HG03103 (cell line): ENCODE measurements around the gene CNKSR3.

Experiments
- ATAC-seq: cut with Tn5 transposase; IDR thresholded peaks from one replicate; pipeline ENCODE4 v1.9.1; 2021; ENCODE audit warnings: low read depth; ENCODE audit not compliant: unreplicated experiment

Gene CNKSR3

DNA sequence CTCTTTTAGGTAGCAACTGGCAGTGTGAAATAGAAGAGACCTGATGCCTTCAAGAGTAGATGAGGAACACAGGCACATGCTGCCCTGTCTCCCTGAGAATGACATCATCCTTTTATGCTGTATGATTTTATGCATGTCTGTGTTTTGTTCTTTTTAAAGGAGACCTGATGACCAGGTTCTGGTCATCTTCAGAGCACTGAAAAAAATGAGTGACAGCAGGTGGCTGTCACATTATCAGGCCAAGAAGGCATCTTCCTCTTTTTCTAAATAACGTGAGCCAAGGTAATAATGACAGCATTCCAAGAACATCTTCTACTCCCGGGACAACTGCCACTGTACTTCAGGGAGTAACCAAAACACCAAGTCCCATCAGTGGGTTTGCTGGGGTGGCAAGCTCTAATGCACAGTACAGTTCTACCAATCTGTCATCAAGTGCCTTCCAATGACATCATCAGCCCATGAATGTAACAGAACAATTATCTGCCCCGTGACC is 28.9 kb downstream of the CNKSR3 start:
- ATAC-seq = no peak

DNA sequence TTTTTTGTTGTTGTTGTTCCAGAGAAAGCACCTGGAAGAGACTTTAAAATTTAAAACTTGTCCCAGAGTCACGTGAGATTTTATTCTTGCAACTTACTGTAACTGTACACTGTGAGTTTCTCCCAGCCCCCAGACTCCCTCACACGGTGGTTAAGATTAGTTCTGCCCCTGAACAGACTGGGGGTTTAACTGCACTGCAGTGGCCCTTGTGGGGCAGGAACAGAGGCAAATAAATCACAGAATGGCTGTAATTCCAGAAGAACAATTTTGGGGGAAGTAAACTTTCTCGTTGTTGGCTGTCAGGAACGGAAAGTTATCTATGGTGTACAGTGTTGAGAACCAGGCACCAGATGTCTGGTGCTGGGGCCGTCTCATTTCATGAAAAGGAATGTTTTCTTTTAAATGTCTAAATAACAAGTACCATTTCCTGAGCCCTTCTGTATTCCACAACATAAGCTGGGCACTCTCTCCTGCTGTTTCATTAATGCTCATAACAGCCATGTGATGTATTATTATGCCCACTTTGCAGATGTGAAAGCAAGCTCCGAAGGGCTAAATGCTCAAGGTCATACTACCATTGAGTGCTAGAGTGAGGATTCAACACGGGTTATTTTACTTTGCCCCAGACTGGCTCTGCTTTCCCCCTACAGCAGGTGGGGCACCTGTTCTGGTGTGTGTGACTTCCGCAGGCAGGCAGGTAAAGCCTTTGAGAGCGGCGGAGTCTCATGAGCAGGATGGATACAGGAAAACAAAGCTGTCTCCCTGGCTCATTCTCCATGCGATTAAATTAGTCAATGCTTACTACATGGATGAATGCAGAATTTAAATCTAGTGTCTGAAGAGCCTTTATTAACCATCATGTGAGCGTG is 30.5 kb downstream of the CNKSR3 start:
- ATAC-seq = no peak

DNA sequence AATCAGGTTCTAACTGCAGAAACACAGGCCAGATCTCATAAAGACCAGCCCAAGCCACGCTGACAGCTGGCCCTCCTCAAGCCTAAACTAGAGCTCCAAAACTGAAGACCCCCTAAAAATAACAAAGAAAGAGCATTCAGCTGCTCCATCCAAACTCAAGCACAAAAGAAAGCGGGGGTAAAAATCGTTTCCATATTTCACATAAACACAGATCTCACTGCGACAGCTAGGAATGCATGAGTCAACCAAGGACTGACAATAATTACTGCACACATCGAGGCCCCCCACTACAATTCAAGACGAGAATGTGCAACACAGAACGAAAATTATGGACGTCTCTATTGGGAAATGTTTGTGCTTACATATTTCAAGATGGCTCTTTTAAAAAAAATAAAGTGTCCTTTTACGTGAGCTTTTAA is 31.1 kb downstream of the CNKSR3 start:
- no peak for ATAC-seq

DNA sequence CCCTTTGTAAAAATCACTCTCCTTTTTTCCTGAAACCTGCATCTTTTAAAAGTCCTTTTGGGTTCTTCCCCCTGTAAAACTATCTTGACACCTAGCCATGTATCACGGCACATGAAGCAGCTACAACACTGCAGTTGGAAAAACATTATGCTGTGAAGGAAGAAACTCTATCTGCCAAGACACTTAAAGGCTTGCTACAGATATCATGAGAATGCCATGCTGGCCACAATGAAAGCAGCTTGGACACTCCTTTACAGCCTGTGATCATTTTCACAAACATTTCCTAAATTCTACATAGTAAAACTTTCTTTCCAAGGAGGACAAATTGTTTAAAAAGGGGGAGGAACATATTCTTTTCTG is 31.8 kb downstream of the CNKSR3 start:
- no peak for ATAC-seq

DNA sequence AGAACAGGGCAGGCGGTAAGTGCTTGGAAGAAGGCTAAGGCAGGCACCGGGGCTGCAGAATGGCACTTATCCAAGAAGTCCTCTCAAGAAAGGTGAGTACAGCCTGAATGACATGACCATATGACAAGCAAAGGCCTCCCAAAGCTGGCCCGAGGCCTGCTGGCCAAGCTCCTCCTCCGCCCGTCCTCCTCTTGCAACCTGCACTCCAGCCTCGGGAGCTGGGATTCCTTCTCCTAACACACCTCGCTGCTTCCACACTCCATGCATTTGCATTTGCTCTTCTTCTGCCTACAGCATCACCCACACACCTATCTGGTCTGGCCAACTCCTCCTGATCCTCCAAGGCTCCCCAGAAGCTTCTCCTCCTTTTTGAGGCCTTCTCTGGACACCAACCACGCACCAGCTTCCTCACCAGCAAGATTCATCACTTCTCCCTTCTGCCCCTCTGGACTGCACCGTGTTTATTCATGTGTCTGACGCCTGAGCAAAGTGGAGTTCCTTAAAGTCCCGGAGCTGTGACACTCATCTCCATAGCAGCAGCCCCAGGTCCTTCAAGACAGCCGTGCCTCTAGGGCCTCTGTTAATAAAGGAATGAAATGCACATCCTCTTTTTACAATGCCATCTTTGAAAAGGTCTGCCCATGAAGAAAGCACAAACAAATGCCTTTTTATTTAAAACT is 32.3 kb downstream of the CNKSR3 start:
- ATAC-seq = no peak

DNA sequence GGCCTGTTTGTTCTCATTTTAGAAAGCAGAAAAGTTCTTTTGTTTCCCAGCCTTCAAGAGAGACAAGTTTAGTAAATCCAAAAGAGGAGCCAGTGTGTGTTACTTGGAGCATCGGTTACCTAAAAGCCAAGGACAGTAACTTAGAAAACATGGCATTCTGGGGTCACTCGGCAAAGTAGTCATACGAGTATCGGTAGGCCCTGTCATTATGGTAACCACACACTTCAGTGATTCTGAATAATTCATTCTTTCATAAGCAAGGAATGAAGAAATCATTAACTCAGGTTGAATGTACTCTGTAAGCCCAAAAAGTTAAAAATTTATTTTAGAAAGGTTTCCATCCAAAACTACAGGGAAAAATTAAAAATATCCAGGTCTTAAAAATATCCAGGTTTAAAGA is 34.0 kb downstream of the CNKSR3 start:
- ATAC-seq = no peak

DNA sequence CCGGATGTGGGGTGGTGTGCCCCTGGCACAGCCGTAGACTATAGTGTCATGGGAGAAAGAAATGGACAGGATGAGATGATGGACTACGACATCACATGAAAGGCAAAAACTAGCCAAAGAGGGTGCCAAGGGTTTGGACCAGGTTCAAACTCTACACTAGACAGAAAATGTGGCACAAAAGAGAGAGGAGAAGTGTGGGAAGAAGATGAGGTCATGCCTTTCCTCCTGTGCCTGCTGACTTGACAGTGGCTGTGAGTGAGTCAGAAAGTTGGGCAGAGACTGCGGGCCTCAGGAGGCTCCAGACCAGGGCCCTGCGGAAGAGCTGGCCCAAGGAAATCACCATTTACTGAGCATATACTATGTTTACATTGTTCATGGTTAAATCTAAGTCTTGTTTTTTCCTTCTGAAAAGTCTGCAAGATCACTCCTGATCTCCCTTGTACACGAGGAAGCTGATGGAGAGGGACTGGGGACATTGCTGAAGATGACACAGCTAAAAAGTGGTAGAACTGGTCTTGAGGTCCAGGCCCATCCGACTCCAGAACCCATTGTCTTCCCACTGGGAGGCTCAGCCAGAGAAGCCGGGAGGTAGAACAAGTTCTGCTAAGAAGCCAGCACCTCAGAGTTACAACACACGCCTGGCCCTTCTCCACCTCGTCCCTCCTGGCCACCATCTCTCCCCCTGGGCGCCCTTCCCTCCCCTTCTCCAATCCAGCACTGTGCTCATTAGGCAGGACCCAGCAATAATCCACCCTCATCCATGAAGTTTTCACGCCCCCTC is 35.6 kb downstream of the CNKSR3 start:
- no peak for ATAC-seq

DNA sequence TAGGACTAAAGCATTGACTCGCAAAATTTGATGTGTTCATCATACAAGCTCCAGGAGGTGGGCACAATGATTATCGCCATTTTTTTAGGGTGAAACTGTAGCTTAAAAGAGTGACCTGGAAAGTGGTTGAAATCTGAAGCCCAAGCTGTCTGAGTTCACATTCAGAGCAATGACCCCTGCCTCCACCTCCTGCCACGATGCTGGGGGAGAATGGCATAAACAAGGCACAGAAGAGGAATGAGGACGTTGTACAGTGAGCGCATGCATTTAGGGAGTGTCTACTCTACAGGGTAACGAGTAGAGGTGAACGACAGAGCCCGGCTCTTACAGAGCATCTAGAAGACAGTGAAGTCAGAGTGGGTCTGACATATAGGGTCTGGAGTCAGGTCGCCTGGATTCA is 37.2 kb downstream of the CNKSR3 start:
- ATAC-seq = no peak

DNA sequence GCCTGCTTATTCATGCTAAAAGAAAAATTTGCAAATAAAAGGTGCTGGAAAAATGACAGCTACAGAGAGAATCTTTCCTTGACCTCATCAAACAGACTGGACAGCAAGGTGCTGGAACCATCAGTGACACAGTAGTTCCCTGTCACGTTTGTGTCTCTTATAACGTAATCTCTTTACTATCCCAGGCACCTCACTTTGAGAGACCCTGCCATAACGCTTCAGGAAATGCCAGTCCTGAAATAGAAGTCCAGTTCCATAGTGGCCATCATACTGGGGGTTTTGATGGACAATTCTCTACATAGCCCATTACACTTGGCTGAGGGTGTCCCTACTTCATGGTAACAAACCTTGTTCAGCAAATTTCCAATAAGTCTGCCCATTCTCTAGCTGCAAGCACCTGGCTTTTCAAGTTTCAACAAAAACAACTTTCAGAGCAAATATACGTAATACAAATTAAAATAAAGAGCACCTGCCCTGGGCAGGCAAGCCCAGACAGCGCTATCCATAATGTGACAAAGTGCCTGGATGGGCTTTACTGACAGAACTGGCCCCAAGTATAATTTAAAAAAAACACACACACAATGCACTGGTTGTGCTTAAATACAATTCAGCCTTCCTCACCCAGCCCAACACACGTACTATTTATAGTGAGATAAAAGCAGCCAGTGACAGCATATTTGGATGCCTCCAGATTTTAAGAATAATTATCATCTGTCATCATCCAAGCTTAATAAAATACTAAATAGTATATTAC is 38.7 kb downstream of the CNKSR3 start:
- ATAC-seq = no peak

DNA sequence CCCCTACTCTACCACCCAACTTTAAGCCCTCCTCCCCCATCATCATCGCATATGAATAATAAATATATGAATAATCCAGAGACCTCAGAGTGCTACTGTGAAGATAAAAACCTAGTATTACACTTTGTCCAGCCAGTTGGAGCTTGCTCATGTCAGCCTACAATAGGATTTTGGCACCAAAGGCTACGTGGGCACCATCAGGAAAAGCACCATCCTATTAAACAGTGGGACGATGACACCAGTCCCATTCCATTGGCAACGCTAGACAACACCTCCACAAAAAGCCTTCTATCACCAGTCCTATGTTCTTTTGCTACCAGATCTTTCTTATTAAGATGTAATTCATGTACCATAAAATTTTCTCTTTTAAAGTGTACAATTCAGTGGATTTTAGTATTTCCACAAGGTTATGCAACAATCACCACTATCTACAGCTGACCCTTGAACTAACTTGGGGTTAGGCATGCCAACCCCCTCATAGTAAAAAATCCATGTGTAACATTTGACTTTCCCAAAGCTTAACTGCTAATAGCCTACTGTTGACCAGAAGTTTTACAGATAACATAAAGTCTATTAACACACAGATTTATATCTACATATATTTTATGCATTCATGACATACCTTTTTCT is 41.1 kb downstream of the CNKSR3 start:
- ATAC-seq = no peak

DNA sequence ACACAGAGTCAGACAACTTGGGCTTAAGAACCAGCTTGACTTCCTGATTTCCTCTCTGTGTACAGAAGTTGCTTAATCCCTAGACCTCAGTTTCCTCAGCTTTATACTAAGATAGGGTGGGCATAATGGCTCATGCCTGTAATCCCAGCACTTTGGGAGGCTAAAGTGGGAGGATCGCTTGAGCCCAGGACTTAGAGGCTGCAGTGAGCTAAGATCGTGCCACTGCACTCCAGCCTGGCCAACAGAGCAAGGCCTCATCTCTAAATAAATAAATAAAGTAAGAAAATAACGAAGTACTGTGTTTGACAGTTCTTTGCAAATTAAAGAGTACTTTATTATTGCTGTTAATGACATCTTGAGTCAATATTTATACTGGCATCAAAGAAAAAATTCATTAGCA is 41.7 kb downstream of the CNKSR3 start:
- ATAC-seq = no peak

DNA sequence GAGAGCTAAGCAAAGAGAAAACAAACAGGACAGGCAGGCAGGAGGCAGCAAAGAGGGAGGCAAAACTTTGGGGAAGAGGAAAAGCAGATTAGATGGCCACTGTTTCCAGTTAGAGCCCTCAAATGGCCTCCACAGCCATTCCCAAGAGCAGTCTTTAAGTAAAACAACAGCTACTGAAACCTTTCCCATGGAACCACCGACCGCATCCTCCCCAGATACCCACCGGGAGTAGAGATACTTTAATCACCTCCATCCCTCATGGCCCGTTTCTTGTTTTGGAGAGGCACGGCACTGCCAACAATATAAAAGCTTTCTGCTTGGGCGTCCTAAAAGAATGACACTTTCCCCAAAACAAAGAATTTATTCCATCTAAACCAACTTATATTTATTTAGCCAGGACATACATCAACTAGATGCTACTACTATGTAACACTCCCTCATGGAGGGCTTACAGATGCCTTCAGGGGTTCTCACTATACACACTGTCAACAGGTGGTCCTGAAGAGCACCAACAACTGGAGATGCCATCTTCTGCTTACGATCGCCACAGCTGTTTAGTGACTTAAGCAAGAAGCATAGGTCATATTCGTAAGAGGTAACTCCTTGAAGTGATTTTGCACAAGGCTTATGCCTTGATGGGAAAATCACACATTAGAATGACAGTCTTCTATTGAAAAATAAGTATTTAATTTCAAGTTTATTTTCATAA is 43.4 kb downstream of the CNKSR3 start:
- no peak for ATAC-seq

DNA sequence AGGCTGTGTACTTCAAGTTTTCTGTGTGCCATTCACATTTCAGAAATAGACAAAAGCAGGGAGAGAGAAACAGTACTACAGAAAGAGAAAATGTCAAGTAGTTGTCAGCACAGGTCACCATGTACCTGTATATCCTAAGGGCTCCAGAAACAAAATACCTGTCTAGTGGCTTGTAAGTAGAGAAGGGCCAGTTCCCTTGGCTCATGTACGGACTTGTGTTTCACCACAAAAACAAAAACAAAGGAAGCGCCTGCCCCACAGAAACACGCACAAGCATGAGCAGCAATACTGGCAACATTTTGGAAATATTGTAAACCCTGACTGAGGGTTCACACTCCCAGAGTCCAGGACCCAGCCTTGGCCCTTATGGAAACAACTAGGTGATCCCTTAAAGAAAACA is 44.3 kb downstream of the CNKSR3 start:
- no peak for ATAC-seq

DNA sequence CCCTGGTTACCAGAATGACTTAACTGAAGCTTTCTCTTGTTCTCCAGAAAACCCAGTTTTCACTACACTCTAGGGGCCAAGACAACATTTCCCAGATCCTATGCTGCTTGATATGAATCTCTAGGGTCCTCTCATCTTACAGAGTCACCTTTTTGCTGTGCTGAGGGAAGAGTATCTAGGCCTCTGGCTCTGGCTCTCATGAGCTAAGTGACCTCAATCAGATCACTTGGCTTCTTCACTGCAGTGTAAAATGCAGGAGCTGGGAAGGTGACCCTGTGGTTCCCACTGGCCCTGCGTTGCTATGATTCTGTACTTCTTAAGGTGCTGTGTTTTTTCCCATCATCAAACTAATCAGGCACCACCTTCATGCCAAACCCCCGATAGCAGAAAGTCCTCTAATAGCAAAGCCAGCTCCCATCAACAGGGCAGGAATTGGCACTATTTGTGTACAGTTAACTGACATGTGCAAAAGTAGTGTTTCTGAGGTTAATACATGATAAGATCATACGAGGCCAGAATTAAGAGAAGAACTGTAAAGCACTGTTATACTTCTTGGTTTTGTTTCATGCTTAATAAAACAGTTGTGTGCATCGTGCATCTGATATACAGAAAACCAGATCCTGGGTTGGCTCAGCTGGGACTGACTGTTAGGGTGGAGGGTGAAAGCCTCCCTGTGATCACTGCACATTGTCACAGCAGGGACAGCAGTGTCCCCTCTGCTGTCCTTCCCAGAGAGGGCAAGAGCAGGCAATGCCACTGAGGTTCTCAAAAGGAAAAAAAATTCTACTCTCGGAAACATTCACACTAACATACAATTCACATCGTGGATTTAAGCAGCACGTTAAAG is 46.7 kb downstream of the CNKSR3 start:
- no peak for ATAC-seq

DNA sequence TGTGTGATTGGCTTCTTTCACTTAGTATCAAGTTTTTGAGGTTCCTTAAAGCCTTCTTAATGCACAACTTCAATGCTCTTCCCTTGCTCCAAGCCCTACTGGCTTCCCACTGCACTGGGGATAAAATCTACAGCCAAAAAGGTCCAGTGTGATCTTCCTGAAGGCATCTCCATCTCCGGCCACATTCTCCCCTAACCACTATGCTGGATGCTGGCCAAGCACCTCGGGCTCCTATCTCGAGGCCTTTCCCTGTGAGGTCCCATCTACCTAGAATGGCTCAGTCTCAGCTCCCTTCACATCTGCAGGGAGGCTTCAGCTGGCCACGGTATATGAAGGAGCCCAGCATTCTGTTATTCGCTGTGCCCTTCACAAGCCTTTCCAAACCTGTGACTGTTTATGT is 48.1 kb downstream of the CNKSR3 start:
- ATAC-seq = no peak

DNA sequence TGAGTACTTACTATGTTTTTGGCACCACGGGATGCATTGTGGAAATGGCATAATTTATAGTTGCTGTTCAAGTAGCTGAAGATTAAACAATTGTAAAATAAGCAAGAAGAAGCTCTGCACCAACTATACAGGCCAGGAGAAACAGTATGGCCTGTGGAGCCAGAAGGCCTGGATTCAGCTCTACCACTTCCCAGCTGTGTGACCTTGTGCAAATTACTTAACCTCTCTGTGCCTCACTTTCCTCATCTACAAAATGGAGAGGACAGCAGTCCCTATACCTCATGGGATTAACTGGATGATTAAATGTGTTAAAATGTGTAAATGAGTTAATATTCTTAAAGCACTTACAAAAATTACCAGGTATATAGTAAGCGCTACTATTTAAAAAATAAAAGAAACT is 49.1 kb downstream of the CNKSR3 start:
- no peak for ATAC-seq

DNA sequence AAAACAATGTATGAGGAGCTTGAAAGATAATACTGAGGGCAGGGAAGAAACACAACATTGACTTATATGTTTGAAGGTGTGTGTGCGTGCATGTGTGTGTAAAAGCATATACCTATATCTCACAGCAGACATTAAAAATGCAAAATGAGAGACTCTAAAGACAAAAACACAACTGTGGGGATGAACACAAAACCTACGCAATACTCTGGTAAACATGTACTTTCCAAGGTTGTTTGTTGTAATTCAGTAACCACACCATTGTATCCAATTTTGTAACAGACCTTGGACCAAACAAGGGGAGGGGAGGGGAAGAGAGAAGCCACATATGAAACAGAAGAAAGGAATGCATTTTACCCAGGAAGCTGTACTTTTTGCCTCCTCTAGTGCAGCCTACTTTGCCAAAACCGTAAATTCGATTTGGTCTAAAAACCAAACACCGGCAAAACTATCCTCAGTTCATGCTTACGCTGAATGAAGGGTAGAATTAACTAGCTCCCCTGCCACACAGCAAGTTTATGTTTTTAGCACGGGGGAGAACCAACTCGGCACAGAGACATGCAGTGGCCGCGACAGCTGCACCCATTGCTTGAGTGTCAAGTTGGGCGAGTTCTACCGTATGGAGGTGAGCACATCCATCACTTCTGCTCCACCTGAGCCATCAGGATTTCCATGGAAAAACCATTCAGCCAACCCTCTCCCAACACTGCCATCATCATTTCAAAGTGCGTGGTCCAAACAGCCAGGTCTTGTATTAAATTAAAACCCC is 50.0 kb downstream of the CNKSR3 start:
- no peak for ATAC-seq

DNA sequence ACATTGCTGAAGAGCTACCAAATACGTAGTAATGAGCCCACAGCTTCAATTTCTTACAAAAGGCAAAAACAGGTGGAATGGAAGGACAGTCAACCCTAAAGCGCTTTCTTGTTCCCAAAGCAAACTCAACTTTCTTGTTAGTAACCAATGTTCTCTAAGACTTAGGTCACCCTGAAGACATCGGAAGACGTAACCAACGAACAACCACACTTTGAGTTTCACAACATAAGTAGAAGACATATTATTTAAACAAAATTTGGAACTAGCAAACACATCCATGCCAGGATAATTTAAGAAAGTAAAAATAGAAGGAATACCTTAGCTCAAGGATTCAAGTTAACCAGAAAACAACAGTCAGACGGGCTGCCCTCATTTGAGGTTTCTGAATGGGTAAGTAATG is 51.0 kb downstream of the CNKSR3 start:
- no peak for ATAC-seq
